COLO668 (cell line): ENCODE results near the gene RBM19.
"Not testable (repeated sequence)": the region's sequence is repeated elsewhere in the genome, so short reads cannot be mapped to it uniquely, and the experiment has no call there.

ENCODE experiments used
- DNase-seq: peaks from one replicate; lab custom pipeline; 2025; ENCODE audit not compliant: unreplicated experiment; lab: John Stamatoyannopoulos, UW

Gene RBM19

GRCh38 chr12:113965951-113966797 lies at the start of gene RBM19:
RBM19 (minus strand) TSS chr12:113966325; CDS start chr12:113966227, 98 bp downstream.
- DNase-seq: peak; percentile 98

- no peak for DNase-seq
Observed at GRCh38 chr12:114015851-114016250, 49.7 kb upstream of the RBM19 start.

GRCh38 chr12:114013575-114014345 lies 47.6 kb upstream of the RBM19 start:
- DNase-seq: peak; percentile 33

- no peak for DNase-seq
Observed at GRCh38 chr12:114012744-114013431, 46.8 kb upstream of the RBM19 start.

- no peak for DNase-seq
Observed at GRCh38 chr12:114011711-114012110, 45.6 kb upstream of the RBM19 start.

GRCh38 chr12:114006482-114007425 lies 40.6 kb upstream of the RBM19 start:
- DNase-seq: peak; percentile 60

- DNase-seq: no peak
Observed at GRCh38 chr12:114004402-114004801, 38.3 kb upstream of the RBM19 start.

- DNase-seq: no peak
Observed at GRCh38 chr12:114003286-114003685, 37.2 kb upstream of the RBM19 start.

GRCh38 chr12:114001511-114002340 lies 35.6 kb upstream of the RBM19 start:
- DNase-seq: no peak

GRCh38 chr12:114000861-114001260 lies 34.7 kb upstream of the RBM19 start:
- DNase-seq: no peak

GRCh38 chr12:114000261-114000660 lies 34.1 kb upstream of the RBM19 start:
- DNase-seq: not testable (repeated sequence)

GRCh38 chr12:113997365-113997764 lies 31.2 kb upstream of the RBM19 start:
- DNase-seq: no peak

GRCh38 chr12:113996026-113996425 lies 29.9 kb upstream of the RBM19 start:
- peak; percentile 8 for DNase-seq

- no peak for DNase-seq
Observed at GRCh38 chr12:113994051-113994450, 27.9 kb upstream of the RBM19 start.

GRCh38 chr12:113992751-113993150 lies 26.6 kb upstream of the RBM19 start:
- DNase-seq: not testable (repeated sequence)

- no peak for DNase-seq
Observed at GRCh38 chr12:113991224-113992044, 25.3 kb upstream of the RBM19 start.

- DNase-seq: peak; percentile 72
Observed at GRCh38 chr12:113990250-113991223, 24.4 kb upstream of the RBM19 start.
